ENCODE data around the gene CCL11.

GRCh38 chr17:34305606-34306005 lies 20.1 kb downstream of the CCL11 start:
- TF ChIP-seq, protein P1, sequence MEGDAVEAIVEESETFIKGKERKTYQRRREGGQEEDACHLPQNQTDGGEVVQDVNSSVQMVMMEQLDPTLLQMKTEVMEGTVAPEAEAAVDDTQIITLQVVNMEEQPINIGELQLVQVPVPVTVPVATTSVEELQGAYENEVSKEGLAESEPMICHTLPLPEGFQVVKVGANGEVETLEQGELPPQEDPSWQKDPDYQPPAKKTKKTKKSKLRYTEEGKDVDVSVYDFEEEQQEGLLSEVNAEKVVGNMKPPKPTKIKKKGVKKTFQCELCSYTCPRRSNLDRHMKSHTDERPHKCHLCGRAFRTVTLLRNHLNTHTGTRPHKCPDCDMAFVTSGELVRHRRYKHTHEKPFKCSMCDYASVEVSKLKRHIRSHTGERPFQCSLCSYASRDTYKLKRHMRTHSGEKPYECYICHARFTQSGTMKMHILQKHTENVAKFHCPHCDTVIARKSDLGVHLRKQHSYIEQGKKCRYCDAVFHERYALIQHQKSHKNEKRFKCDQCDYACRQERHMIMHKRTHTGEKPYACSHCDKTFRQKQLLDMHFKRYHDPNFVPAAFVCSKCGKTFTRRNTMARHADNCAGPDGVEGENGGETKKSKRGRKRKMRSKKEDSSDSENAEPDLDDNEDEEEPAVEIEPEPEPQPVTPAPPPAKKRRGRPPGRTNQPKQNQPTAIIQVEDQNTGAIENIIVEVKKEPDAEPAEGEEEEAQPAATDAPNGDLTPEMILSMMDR (conservative IDR thresholded peaks at IDR 0.05; ENCODE audit: low read length) = no peak
- TF ChIP-seq EZH2phosphoT487 (IDR thresholded peaks at IDR 0.05; ENCODE audit: borderline replicate concordance, low read depth, low read length) = no peak
